Activated gamma-delta T cell treated with Interleukin-2 at 50 U/mL for 16 hours (primary cell): ENCODE results near the gene SLC26A3.

ENCODE experiments used
- DNase-seq: peaks from one replicate; pipeline ENCODE4 v3.0.0-alpha.2; 2020

Gene SLC26A3

DNA sequence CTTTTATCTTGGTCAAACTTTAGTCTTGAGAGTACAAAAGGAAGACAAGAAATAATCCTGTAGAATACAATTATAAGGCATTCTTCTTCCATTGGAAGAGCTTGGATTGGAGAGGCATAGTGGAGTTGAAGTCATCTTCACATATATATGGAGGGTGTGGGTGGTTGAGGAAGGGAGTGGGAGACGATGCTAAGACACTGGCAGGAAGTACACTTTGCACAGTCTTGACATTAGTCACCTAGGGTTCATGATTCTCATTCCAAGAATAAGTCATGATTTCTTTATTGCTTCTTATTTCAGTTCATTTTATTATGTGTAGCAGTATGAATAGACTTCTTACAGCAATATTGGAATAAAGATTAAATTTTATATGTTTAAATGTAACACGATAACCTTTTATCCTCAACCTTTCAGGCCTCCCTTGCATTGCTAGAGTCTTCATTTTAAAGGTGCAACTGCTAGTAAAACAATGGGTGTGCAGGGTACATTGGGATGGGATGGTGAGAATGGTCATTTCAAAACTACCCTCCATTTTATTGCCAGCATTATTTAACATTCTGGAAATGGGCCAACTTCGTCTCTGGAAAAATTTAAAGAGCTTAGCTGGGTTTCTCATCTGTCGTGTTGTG is 12.3 kb upstream of the SLC26A3 start:
- DNase-seq, result no peak

DNA sequence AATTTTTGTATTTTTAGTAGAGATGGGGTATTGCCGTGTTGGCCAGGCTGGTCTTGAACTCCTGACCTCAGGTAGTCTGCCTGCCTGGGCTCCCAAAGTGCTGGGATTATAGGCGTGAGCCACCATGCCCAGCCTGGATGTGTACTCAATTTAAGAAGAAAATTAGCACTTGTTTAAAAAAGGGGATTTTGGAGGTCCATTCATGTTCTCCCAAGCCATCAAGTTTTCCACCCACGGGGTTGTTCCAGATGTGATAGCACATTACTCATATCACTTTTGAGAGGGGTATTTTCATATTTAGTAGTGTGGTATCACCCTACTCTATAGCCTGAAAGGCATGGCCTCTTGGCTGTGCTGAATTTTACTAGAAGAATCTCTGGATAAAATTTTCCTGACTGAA is 10.5 kb upstream of the SLC26A3 start:
- DNase-seq, result no peak

DNA sequence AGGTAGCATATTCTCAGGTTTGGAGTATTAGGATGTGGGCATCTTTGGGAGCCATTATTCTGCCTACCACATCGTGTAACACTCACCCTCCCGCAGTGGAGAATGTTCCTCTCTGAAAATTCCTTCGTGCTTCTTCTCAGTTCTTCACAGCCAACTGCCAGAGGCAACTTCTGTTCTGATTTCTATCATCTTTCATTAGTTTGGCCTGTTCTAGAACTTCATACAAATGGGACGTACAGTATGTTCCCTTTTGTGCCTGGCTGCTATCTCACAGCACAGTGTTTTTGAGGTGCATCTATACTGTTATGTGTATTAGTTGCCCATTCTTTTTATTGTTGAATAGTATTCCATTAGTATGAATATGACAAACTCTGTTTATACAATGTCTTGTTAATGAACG is 8.9 kb upstream of the SLC26A3 start:
- no peak for DNase-seq

DNA sequence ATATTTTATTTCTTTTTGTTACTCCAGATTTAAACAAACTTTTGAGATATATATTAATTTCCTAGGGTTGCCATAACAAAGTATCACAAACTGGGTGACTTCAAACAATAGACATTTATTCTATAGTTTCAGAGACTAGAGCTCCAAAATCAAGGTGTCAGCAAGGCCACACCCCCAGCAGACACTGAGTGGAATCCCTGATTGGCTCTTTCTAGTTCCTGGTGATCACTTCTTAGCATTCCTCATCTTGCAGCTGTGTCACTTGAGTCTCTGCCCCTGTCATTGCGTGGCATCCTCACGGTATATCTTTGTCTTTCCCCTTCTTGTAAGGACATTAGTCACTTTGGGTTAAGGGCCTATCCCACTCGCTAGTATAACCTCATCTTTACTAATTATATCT is 7.6 kb upstream of the SLC26A3 start:
- DNase-seq, result no peak

DNA sequence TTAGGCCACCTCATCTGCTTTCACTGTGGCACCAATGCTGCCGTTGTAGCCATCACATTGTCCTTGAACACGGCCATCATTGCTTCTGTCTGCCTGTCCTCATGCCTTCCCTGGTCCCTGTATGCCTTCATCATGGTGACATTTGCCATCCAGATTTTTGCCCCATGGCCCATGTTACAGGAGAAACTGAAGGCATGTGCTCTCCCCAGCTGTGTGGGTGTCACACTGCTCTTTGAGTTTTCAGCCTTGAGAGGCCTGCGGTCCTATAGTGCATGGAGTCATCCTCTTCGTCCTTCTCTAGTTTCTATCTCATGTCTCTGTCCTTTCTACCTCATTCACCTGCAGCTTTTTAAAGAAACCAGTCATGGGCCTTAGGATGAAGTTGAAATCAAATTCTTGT is 6.2 kb upstream of the SLC26A3 start:
- no peak for DNase-seq

DNA sequence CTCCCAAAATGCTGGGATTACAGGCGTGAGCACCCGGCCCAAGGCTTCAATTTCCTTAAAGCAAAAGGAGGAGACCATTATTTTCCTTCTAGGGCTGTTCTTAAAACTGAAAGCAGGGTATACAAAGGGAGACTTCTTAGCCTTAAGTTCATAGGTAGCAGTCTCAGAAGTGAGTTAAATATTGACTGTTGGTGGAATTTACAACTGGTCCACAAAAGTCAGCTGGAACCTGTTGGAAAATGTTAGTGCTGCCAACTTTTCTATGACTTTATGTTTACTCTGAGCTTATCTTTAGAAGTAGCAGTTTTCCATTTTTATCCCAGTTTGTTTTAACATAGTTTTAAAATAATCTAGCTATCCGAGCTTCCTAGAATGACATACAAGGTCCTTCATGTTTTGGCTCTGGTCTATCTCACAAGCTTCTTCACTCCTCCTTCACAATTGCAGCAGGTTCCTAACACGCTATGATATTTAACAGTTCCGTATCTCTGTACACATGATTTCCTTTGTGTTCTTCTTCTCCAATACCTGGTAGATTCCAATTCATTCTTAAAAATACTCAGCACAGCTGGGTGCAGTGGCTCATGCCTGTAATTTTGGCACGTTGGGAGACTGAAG is 3.3 kb downstream of the SLC26A3 start:
- DNase-seq, result no peak

DNA sequence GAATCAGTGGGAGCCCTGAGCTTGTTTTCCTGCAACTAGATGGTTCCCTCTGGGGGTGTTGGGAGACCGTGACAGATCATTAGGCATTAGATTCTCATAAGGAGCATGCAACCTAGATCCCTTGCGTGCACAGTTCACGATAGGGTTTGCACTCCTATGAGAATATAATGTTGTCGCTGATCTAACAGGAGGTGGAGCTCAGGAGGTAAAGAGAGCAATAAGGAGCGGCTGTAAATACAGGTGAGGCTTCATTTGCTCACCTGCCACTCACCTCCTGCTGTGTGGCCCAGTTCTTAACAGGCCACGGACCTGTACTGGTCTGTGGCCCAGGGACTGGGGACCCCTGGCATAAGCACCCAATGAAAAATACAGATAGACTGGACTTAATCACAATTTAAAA is 10.7 kb downstream of the SLC26A3 start:
- DNase-seq, result no peak

DNA sequence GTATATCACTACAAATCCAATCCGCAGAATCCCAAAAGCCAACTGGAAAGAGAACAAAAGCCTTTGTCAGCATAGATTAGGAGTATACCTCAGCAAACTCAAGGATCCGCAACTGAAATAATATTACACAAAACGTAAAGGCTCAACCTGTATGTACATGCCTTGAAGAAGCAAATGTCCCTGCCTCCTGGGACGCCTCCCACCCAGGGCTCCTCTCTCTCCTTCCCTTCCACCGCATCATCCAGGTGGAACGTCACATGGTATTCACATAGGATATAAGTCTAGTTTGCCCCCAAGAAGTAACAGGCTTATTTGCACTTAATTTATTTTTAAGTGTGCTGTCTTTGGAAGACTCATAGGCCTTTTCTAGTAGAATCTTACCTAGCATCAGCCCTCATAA is 13.4 kb downstream of the SLC26A3 start:
- no peak for DNase-seq

DNA sequence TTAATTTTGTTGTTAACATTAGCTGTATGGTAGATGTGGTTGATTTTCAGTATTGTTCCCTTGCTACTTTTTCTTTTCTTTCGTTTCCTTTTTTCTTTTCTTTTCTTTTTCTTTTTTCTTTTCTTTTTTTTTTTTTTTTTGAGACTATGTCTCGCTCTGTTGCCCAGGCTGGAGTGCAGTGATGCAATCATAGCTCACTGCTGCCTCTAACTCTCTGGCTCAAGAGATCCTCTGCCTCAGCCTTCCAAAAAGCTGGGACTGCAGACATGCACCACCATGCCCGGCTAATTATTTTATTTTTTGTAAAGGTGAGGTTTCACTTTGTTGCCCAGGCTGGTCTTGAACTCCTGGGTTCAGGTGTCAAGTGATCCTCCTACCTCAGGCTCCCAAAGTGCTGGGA is 14.4 kb downstream of the SLC26A3 start:
- no peak for DNase-seq

DNA sequence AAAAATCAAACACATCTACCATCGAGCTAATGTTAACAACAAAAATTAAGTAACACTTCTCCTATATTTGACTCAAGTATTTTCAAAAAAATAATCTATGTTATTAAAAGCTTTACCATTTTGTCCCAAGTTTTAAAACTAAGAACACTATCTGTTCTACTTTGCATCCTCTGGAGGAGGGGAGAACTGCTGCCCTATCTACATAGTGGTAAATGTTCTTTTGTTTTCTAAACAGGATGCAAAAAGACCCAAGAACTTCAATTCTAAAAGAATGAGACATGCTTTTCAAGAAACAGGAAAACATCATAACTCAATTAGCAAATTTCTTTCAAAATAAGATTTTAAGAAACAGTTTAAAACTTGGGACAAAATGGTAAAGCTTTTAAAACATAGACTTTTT is 14.8 kb downstream of the SLC26A3 start:
- DNase-seq, result no peak

DNA sequence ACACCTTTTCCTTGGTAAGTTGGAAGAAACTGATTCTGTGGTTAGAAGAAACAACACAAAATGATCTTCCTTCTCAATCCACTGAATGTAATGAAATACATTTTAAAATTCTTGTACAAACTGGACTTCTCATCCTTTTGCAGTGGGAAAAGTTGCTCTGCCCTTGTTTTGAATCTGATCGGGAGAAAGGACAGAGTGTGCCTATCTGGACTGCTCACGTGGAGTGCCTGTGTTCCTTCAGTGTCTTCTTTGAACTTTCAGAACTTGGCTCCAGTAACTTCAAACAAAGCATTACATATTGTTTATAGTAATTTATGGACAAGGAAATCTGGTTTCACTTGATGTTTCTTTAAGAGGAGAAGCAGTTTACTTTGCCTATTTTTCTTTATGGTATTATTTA is 17.1 kb downstream of the SLC26A3 start:
- DNase-seq, result no peak

DNA sequence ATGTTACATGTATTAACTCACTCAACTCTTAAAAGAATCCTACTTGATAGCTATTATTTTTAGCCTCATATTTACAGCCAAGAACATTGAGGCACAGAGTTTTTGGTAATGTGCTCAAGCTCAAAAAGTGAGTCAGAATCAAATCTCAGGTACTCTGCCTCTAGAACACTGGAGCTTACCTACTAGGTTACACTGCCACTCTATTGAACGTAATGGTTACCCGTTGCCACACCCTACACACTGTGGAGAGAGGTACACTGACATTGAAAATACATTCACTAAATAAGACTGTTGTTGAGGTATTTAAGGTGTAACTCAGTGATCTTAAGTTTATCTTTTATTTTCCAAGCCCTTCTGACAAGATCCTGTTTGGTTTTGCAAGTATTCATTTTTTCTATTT is 17.9 kb downstream of the SLC26A3 start:
- DNase-seq, result no peak

DNA sequence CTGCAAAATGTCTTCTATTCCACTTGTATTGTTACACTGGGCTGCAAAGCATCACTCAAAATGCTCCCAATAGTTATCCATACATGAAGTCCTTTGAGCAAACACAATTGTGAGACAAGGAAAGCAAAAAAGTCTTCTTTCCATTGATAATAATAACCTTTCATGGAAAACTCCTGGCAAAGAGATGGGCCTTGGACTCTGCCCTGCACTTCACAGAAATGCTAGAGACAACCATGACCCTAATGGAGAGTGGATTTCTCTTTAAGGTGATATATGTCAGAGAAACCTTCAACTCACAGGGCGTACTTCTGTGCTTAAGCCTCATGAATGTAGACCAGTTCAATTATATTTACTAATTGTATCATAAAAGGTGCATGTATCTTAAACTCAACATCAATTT is 19.4 kb downstream of the SLC26A3 start:
- no peak for DNase-seq

DNA sequence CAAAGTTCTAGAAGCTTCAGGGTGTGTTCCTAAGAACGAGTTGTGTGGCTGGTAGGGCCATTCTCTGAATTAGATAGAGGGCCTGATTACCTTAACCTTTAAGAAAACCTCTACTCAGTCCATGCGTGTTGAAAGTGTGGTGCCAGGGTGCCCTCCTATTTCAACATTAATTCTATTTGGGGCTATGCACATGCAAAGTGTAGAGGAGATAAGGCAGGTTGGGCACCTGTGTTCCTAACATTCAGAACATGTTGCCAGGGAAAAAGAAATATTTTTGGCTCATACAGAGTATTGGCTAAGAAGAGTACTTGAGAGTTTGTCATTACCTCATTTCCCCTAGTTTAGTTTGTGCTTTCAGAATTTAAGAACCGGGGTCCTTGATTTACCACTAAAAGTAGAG is 20.6 kb downstream of the SLC26A3 start:
- no peak for DNase-seq

DNA sequence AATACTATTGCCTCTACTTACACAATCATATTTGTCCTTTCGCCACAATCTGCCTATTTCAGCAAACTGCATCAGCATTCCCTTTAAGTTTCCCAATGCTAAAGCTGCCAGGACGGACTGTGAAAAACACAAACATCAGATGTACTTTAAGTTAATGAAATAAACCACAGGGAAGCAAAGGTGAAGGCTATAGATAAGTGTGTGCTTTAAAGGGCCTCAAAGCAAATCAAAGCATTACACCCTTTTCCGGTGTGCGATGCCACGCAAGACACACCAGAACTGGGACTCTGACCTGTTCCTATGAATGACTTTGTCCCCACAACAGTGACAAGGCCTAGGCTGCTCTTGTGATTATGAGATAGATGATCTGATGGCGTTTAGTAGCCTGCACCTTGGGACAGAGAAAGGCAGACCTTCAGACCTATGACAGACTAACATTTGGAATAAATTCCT is 23.4 kb downstream of the SLC26A3 start:
- no peak for DNase-seq

DNA sequence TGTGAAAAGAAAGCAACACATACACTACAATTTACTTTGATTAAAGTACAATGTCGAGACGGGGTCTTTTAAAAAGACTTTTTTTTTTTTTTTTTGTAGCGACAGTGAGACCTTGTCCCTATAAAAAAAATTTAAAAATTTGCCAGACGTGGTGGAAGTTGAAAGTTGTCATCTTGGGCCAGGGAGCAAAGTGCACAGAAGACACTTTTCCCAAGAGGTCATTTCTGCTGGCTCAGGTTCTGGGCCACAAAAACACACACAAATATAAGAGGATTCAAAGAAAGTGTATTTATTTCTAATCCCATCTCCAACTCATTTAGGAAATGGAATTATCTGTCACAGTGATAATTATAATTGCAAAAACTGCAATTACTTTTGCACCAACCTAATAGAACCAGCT is 24.7 kb downstream of the SLC26A3 start:
- DNase-seq, result no peak

DNA sequence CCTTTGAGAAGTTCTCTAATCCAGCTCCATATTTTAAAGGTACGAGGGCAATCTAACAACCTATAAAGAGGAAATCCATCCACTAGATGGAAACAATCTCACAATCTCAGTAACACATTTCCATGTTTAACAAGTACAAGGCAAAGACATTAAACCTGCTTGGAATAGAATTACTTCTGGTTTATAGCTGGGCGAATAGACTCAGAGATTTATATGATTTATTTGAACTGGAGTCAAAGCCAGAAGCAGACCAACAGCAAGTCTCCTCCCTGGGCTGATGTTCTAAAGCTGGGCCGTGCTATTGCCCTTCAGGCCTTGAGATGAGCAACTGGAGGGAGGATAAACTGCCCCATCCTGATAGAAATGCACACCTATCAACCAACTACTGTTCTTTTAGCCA is 25.3 kb downstream of the SLC26A3 start:
- no peak for DNase-seq

DNA sequence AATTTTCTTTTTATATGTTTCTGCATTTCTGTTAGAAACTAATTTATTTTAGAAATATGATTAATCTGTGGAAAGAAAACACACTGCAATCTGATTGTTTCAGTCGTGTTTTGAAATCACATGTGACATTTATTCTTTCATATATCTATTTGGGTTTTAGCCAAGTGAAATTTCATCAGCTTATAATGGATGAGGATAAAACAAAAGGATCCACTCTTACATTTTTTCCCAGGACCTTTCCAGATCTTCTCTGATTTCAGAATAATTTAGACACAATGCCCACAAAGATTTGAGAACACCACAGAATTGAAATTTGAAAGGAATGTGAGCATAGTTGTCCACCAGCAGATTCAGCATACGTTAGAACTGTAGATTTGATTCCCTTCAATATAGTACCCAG is 30.0 kb downstream of the SLC26A3 start:
- DNase-seq, result no peak

DNA sequence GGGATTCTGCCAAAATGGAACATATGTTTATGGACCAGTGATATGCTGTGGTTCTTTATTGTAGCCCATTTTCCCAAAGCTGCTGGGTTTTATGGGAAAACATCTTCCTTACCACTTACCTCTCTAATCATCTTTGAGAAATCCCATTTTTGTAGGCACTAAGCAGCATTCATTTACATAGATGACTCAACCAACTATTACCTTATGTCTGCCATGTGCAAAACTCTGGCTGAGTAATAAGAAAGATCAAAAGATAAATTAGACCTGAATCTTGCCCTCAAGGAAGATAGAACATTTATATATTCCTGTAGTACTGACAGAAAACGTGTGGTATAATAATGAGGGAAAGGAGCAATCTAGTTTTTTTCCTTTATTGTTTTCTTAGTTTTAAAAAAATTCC is 34.8 kb downstream of the SLC26A3 start:
- no peak for DNase-seq

DNA sequence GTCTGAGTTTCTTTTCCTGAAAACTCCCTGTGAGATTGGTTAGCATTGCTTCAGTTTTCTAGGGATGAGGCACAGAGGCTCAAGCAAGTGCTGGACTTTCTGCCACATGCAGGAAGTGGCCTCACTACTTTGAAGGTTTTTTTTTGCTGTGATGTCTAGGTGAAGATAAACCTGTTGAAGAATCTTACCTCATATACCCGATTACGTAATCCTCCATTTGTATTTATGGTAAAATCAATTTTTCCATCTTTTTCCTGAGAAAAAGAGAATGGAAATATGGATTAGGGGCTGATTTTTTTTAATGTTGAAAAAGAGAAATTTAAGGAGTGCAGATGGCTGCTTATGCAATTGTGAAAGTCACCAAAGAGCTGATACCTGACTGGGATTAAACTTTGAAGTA is 35.6 kb downstream of the SLC26A3 start:
- no peak for DNase-seq

DNA sequence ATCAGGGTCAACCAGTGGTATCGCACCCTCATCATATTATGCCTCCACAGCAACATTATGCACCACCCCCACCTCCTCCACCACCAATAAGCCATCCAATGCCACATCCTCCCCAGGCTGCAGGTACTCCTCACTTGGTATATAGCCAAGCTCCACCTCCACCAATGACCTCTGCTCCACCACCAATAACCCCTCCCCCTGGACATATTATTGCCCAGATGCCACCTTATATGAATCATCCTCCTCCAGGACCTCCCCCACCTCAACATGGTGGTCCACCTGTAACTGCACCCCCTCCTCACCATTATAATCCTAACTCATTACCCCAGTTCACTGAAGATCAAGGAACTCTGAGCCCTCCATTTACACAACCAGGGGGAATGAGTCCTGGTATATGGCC is 44.4 kb downstream of the SLC26A3 start:
- no peak for DNase-seq

DNA sequence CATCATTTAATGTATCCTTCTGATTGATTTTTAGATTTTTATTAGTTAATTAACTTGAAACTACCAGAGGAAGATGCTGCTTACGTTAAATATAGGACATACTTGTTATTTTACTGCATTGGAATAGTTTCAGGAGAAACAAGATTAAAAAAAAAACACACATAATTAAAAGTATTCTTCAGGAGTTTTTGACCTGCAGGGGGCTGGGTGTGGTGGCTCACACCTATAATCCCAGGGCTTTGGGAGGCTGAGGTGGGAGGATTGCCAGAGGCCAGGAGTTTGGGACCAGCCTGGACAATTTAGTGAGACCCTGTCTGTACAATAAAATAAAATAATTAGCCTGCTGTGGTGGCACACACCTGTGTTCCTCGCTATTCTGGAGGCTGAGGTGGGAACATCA is 48.4 kb downstream of the SLC26A3 start:
- DNase-seq, result no peak

DNA sequence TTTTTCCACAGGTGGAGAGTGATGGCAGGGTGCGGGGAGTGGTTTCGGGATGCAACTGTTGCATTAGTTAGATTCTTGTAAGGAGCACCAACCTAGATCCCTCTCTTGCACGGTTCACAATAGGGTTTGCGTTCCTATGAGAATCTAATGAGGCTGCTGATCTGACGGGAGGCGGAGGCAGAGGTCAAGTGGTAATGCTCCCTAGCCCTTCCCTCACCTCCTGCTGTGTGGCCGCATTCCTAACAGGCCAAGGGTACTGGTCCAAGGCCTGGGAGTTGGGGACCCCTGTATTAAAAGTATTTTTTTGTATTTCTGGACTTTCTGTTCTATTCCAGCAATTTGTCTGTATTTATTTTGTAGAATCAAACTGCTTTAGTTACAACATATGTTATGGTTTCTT is 51.9 kb downstream of the SLC26A3 start:
- no peak for DNase-seq

DNA sequence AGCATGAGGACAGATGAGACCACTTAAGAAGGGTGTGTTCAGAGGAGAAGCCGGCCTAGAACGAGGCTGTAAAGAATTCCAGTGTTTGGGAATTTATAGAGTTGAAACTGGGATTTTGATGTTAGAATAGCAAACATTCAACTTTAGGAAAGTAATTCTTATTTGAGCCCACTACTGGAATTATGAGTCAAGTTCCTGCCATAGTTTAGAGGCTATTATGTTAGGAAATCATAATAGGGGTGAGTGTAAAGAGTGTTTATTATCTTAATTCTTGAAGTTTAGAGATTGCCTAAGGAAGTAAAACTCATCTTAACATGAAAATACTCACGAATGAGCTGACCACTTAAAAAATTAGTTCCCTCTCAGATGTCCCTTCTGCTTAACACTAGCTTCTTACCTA is 57.0 kb downstream of the SLC26A3 start:
- no peak for DNase-seq

DNA sequence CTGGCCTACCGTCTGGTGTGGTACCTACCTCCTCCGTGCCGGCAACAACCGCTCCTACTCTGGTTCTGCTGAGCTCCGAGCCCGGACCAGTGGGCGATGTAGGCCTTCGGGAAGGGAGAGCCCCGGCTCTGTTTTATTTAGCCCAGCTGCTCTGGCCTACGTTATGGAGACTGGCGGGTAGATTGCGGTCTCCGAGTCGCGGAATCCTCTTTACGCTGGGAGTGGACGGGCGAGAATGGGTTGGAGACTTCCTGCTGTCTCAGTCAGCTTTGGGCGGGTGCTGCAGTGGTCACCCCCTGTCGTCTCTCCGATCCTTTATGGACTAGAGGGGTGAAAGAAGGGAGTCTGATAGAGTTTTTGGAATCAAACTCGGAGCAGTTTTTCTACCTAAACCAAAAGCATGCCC is 58.7 kb downstream of the SLC26A3 start:
- DNase-seq, result no peak
